ENCODE data around the gene RAB3IP. TPM values are rescaled to one million over a fixed set of nuclear protein-coding genes. Genes with fewer than 3 reads are reported as not detected.
A peak's percentile ranks its signal among the peaks of the same experiment; 100 is the strongest.

The RAB3IP gene, protein sequence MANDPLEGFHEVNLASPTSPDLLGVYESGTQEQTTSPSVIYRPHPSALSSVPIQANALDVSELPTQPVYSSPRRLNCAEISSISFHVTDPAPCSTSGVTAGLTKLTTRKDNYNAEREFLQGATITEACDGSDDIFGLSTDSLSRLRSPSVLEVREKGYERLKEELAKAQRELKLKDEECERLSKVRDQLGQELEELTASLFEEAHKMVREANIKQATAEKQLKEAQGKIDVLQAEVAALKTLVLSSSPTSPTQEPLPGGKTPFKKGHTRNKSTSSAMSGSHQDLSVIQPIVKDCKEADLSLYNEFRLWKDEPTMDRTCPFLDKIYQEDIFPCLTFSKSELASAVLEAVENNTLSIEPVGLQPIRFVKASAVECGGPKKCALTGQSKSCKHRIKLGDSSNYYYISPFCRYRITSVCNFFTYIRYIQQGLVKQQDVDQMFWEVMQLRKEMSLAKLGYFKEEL
- total RNA-seq (2014; rRNA removed; shearing (Covaris generic)): 0.37 TPM in 1 of 2 replicates, not detected in the other

DNA sequence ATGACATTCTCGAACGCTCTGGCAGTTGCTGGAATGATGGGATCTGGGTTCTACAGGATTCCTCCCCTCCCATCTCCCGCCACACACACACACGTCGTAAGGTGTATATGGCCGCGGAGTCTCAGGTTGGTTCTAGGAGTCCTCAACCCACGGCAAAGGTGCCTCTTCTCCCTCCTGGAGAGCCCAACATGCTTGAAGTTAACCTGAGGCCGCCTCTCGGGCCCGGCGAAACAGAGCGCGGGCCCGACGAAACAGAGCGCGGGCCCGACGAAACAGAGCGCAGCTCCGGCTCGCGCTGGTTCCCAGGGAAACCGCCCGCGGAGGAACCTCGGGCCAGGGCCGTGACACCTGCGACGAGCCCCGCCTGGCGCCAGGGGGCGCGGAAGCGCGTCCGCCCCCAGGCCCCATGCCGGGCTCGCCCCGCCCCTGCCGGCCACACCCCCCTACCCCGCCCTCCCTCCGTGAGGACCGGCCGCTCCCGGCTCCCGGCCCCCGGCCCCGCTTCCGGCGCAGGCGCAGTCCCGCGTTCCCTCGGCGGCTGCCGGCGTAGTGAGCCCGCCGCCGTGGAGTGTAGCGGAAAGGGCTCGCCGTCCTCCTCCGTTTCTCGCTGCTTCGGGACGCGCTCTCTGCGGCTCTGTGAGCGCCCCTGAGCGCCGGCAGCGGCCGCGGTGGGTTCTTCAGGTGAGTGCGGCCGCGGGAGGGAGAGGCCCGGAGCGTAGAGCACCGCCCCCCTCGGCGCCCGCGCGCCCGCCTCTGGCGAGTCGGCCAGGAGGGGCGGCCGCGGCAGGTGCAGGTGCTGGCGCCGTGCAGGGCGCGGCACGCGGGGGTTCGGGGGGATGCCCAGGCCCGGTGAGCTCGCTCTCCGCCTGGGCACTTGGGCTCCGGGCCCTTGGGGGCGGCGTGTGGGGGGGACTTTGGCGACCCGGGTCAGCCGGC, at the start of gene RAB3IP:
TSS of gene RAB3IP (plus strand) at position 510 of the 936 bp plus-strand sequence. CDS start 16,549 bp downstream, outside the sequence.
- in situ Hi-C loops (cut with HindIII; ENCODE audit: low sequenced_read_pairs): no loop called here
- peak; percentile 88 for DNase-seq (ENCODE audit: low spot score)

- no peak for DNase-seq (ENCODE audit: low spot score)
- in situ Hi-C loops (cut with HindIII; ENCODE audit: low sequenced_read_pairs): no loop called here
Measured at GRCh38 chr12:69689638-69690037, 49.0 kb upstream of the RAB3IP start.

DNA sequence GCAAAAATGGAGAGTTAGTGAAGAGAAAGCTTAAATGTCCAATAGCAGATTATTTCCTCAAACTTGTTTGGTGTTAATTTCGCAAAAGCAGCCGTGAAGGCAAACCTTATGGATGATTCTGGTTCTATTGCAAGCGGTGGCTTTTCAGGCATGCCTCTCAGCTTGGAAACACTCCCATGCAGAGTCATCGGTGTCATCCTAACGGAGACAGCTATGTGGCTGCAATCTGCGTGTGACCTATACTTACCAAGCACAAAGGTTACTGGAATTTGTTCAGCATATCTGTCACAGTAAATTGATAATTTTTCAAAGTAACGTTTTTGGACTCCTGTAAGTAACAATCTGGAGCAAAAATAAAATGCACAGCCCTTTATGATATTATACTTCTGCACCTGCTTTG, 44.5 kb upstream of the RAB3IP start:
- in situ Hi-C loops (cut with HindIII; ENCODE audit: low sequenced_read_pairs): no loop called here

DNA sequence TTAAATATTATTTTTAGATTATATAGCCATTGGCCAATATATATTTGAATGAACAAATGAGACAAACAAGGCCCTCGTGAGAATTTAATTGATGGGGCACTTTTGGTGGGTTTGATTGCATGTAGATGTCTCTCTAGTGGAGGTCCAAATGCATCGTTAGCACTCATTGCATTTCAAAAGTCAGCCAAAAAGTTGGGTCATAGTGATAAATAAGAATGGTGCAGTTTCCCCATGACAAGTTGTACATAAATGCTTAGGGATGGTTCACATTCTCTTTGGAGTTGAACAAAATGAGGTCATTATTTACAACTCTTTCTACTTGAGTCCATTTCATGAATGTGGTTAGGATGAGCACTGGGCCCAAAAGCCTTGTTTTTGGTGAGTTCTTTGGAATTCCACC, 40.6 kb upstream of the RAB3IP start:
- in situ Hi-C loops (cut with HindIII; ENCODE audit: low sequenced_read_pairs): no loop called here
- no peak for DNase-seq (ENCODE audit: low spot score)

More for the DNA sequence above, 44.5 kb upstream of the RAB3IP start:
- DNase-seq (ENCODE audit: low spot score): peak; percentile 77

GRCh38 chr12:69698769-69699540, 39.7 kb upstream of the RAB3IP start, which contains the start of gene BEST3:
BEST3 (minus strand) TSS chr12:69699303; CDS start chr12:69697798, 1,505 bp downstream.
- in situ Hi-C loops (cut with HindIII; ENCODE audit: low sequenced_read_pairs): no loop called here
- DNase-seq (ENCODE audit: low spot score): peak; percentile 72

GRCh38 chr12:69701826-69702225, 36.8 kb upstream of the RAB3IP start:
- DNase-seq (ENCODE audit: low spot score): no peak
- in situ Hi-C loops (cut with HindIII; ENCODE audit: low sequenced_read_pairs): no loop called here

DNA sequence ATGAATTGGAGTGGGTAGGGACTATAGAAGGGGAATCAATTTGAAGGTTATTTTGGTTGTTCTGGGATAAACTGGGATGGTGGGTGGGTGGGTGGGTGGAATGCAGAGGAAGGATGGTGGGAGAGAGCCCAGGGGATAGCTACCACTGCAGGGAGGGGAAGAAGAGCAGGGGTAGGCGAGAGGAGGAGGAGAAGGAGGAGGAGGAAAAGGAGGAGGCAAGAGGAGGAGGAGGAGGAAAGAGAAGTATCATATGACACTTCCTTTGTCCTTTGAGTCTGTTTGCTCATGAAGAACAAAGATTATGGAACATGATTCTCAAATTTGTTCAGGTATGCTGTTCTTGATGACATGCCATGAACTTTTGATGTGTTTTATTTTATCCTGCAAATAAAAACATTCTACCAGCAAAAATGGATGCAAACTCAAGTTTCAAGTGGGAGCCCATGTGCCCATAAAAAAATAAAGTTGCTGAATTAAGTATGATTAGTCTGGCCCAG, 35.5 kb upstream of the RAB3IP start:
- in situ Hi-C loops (cut with HindIII; ENCODE audit: low sequenced_read_pairs): no loop called here
- no peak for DNase-seq (ENCODE audit: low spot score)

GRCh38 chr12:69704357-69704756, 34.3 kb upstream of the RAB3IP start:
- DNase-seq (ENCODE audit: low spot score): no peak
- in situ Hi-C loops (cut with HindIII; ENCODE audit: low sequenced_read_pairs): no loop called here

- no peak for DNase-seq (ENCODE audit: low spot score)
Measured at GRCh38 chr12:69708649-69709048, 30.0 kb upstream of the RAB3IP start.

DNA sequence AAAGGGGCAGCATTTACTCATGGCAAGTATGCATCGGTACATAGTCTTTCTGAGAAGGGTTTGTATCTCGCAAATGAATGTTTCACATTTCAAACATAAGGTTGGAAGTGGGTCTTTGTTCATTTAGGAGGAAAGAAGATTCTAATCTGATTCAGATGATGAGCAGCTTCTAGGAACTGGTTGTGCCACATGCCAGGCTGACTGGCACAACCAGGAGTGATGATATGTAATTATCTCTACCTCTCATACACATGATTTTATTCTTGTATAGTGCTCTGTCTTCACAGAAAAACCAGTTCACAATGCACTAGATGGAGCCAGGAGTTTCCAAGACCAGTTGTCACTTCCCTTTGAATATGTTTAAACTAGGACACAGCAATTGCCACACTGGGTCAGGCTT, 25.8 kb upstream of the RAB3IP start:
- no peak for DNase-seq (ENCODE audit: low spot score)
- in situ Hi-C loops (cut with HindIII; ENCODE audit: low sequenced_read_pairs): no loop called here

More at GRCh38 chr12:69708649-69709048, 30.0 kb upstream of the RAB3IP start:
- in situ Hi-C loops (cut with HindIII; ENCODE audit: low sequenced_read_pairs): no loop called here

DNA sequence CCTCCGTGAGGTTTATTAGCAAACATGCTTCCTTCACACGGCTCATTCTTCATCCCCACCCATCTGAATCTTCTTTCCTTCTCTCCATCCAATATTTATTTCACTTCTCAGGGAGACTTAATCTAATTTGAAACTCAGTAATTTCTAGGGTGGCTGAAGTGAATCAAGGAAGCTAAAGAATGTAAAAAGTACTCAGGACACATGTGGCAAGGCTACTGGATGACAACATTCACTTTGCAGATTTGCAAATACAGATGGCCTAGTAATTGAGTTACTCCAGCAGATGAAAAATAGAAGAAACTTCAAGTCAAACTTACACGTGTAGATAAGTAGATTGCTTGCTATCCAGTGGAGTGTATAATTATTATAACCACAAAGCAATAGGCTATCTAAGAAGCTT, 24.1 kb upstream of the RAB3IP start:
- no peak for DNase-seq (ENCODE audit: low spot score)
- in situ Hi-C loops (cut with HindIII; ENCODE audit: low sequenced_read_pairs): no loop called here

DNA sequence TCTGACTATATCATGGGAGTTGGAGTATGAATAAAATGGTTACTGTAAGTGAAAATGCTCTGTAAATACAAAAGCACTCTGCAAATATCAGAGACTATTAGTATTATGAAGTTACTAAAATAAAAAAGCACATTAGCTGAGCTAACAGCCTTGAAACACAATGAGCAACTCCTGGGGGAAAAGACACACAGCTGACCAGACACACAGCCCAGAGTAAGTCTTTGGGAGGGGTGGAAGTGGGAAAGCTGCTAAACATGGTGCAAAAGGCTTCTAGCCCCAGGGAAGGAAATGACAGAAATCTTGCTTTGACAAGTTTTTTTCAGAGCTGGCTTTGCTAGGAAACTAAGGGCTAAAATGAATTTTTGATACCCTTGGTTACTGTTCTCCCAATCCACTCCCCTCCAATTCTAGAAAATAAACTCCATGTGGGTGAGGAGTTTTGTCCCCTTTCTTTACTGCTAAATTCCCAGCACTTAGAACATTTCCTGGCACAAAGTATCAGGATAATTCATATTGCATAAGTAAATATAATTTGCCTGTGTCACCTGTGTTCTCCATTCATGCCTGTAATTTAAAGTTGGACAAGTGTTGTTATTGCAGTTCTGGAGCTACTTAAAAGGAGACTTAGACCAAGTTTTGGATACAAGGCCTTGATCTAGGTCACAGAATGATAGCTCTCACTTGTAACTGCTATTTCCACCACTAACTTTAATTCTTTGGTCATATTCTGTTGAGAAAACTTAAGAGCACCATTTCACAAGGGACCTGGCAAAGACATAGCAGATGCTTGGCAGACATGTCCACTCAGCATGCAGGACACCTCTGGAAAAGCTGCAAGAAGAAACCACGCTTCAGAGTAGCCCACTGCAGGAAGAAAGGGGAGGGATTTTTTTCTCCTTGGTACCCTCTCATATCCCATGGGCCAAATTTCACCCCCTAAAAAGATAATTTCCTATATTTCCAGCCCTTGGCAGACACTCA, 19.0 kb upstream of the RAB3IP start:
- in situ Hi-C loops (cut with HindIII; ENCODE audit: low sequenced_read_pairs): no loop called here
- no peak for DNase-seq (ENCODE audit: low spot score)

- in situ Hi-C loops (cut with HindIII; ENCODE audit: low sequenced_read_pairs): no loop called here
- DNase-seq (ENCODE audit: low spot score): no peak
Measured at GRCh38 chr12:69720750-69721149, 17.9 kb upstream of the RAB3IP start.

GRCh38 chr12:69726922-69727321, 11.7 kb upstream of the RAB3IP start:
- no peak for DNase-seq (ENCODE audit: low spot score)
- in situ Hi-C loops (cut with HindIII; ENCODE audit: low sequenced_read_pairs): no loop called here

GRCh38 chr12:69732088-69732487, 6.6 kb upstream of the RAB3IP start:
- in situ Hi-C loops (cut with HindIII; ENCODE audit: low sequenced_read_pairs): no loop called here
- no peak for DNase-seq (ENCODE audit: low spot score)

DNA sequence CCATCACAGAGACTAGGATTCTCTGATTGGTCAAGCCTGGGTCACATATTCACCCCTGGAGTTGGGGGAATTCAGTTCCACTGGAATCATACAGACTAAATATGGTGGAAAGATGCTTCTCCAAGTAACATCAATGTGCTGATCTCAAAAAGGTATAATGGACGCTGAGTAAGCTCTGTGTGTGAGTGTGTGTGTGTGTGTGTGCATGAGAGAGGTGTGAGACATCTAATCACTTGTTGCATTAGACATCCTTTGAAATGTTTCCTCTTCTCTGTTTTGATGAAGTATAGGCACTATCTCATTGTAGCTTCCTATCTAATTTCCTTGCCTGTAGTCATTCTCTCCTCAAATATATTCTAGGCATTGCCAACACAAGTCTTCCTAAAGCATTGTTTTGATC, 5.0 kb upstream of the RAB3IP start:
- in situ Hi-C loops (cut with HindIII; ENCODE audit: low sequenced_read_pairs): no loop called here
- no peak for DNase-seq (ENCODE audit: low spot score)

- DNase-seq (ENCODE audit: low spot score): peak; percentile 71
- in situ Hi-C loops (cut with HindIII; ENCODE audit: low sequenced_read_pairs): no loop called here
Measured at GRCh38 chr12:69739287-69740191, 879 bp downstream of the RAB3IP start.
